ENCODE data around the gene AOPEP. TPM values are rescaled to one million over a fixed set of nuclear protein-coding genes. Genes with fewer than 3 reads are reported as not detected.
"Not testable (repeated sequence)": the region's sequence is repeated elsewhere in the genome, so short reads cannot be mapped to it uniquely, and the experiment has no call there.

The AOPEP gene
- total RNA-seq, 1 experiment from 2014 or later = 36.4 TPM

- ATAC-seq (no peak), DNase-seq (ENCODE audit: low read depth, low spot score) (no peak)
- Histone ChIP-seq H3K27me3 (ENCODE audit: control insufficient read depth, insufficient read depth, low read length) (no peaks in the 10 kb centered on the region), H3K4me1 (ENCODE audit: control insufficient read depth, insufficient read depth, low read length) (no peaks in the 10 kb centered on the region), H3K4me3 (ENCODE audit: low read depth in 2 of 2, low read length in 2 of 2) (no peak overlapping the region), H3K36me3 (ENCODE audit: control insufficient read depth, insufficient read depth, low read length) (no peaks in the 10 kb centered on the region), H3K27ac (ENCODE audit: low read length) (no peak overlapping the region), H3K9me3 (ENCODE audit: control insufficient read depth, insufficient read depth, low read depth, low read length) (no peaks in the 10 kb centered on the region)
- in situ Hi-C loops (cut with HindIII; ENCODE audit: low pct_unique_long_range_greater_than_20kb, low sequenced_read_pairs) (no loop called here), intact Hi-C loops (cut with micrococcal nuclease; ENCODE audit: unreplicated experiment) (no loop called here)
- ChIA-PET CTCF (no interaction called here), POLR2A (no interaction called here)
- TF ChIP-seq POLR2AphosphoS5 (IDR thresholded peaks at IDR 0.05; ENCODE audit: low read depth, low read length) (no peak), CTCF (IDR thresholded peaks at IDR 0.05) (no peak), TCF7L2 (IDR thresholded peaks at IDR 0.05; ENCODE audit: low read depth, low read length) (no peak), REST (IDR thresholded peaks at IDR 0.05; ENCODE audit: insufficient read depth in 1 of 2, low read depth in 2 of 2, low read length in 1 of 2) (no peak), SIN3A (IDR thresholded peaks at IDR 0.05; ENCODE audit: borderline replicate concordance, insufficient read depth, low read depth, low read length) (no peak)
- BruUV-seq (replicated peaks) = no TSS peak
Measured at GRCh38 chr9:94961870-94962269, 235.4 kb downstream of the AOPEP start.

GRCh38 chr9:94965631-94966030, 239.1 kb downstream of the AOPEP start:
- BruUV-seq (replicated peaks); ATAC-seq; H3K9me3 ChIP-seq (ENCODE audit: control insufficient read depth, insufficient read depth, low read depth, low read length); in situ Hi-C loops (cut with HindIII; ENCODE audit: low pct_unique_long_range_greater_than_20kb, low sequenced_read_pairs); H3K27ac ChIP-seq (ENCODE audit: low read length); H3K4me3 ChIP-seq (ENCODE audit: low read depth in 2 of 2, low read length in 2 of 2); POLR2A ChIA-PET; H3K36me3 ChIP-seq (ENCODE audit: control insufficient read depth, insufficient read depth, low read length); CTCF ChIA-PET; H3K4me1 ChIP-seq (ENCODE audit: control insufficient read depth, insufficient read depth, low read length); DNase-seq (ENCODE audit: low read depth, low spot score); H3K27me3 ChIP-seq (ENCODE audit: control insufficient read depth, insufficient read depth, low read length); intact Hi-C loops (cut with micrococcal nuclease; ENCODE audit: unreplicated experiment): not testable (repeated sequence)

- H3K27ac ChIP-seq (ENCODE audit: low read length); H3K9me3 ChIP-seq (ENCODE audit: control insufficient read depth, insufficient read depth, low read depth, low read length); ATAC-seq; H3K4me3 ChIP-seq (ENCODE audit: low read depth in 2 of 2, low read length in 2 of 2); DNase-seq (ENCODE audit: low read depth, low spot score); in situ Hi-C loops (cut with HindIII; ENCODE audit: low pct_unique_long_range_greater_than_20kb, low sequenced_read_pairs); CTCF ChIA-PET; H3K27me3 ChIP-seq (ENCODE audit: control insufficient read depth, insufficient read depth, low read length); H3K4me1 ChIP-seq (ENCODE audit: control insufficient read depth, insufficient read depth, low read length); POLR2A ChIA-PET; H3K36me3 ChIP-seq (ENCODE audit: control insufficient read depth, insufficient read depth, low read length); intact Hi-C loops (cut with micrococcal nuclease; ENCODE audit: unreplicated experiment); BruUV-seq (replicated peaks): not testable (repeated sequence)
Measured at GRCh38 chr9:94966046-94966445, 239.5 kb downstream of the AOPEP start.

Measured in Panc1 (cell line).